ENCODE data around the gene TBC1D22A.

GRCh38 chr22:46917771-46918101 lies 155.3 kb downstream of the TBC1D22A start:
- TF ChIP-seq CTCF (IDR thresholded peaks at IDR 0.05) (no peak), EZH2 (IDR thresholded peaks at IDR 0.05) (no peak), EZH2phosphoT487 (IDR thresholded peaks at IDR 0.05) (no peak)

All from neural progenitor cell (in vitro differentiated cells).